Measurements from ENCODE around the gene PHF21A.

- TF ChIP-seq CTCF (IDR thresholded peaks at IDR 0.05; ENCODE audit: poor library complexity) (no peak), EZH2phosphoT487 (IDR thresholded peaks at IDR 0.05; ENCODE audit: low read depth, severe bottlenecking, unreplicated experiment) (no peak), EZH2 (IDR thresholded peaks at IDR 0.05; ENCODE audit: borderline replicate concordance) (no peak)
Measured at GRCh38 chr11:45984192-45984591, 137.1 kb downstream of the PHF21A start.
